NCI-H1930 (cell line): ENCODE data around the gene CARHSP1.
"Not testable (repeated sequence)": the region's sequence is repeated elsewhere in the genome, so short reads cannot be mapped to it uniquely, and the experiment has no call there.

Experiments used
- DNase-seq, 2 experiments: peaks; one replicate each; lab custom pipeline; 2025; lab: John Stamatoyannopoulos, UW

CARHSP1 gene

GRCh38 chr16:8854298-8854948 lies 14.4 kb downstream of the CARHSP1 start:
- DNase-seq: no peak

- DNase-seq: no peak
Measured at GRCh38 chr16:8853611-8854010, 15.2 kb downstream of the CARHSP1 start.

GRCh38 chr16:8853150-8853549 lies 15.7 kb downstream of the CARHSP1 start:
- DNase-seq: no peak

GRCh38 chr16:8852534-8852933 lies 16.3 kb downstream of the CARHSP1 start:
- no peak for DNase-seq

- DNase-seq: no peak
Measured at GRCh38 chr16:8851761-8852403, 16.9 kb downstream of the CARHSP1 start.

- no peak for DNase-seq
Measured at GRCh38 chr16:8850279-8850885, 18.4 kb downstream of the CARHSP1 start.

- no peak for DNase-seq
Measured at GRCh38 chr16:8849411-8850011, 19.3 kb downstream of the CARHSP1 start.

GRCh38 chr16:8848939-8849391 lies 19.8 kb downstream of the CARHSP1 start:
- DNase-seq: no peak

GRCh38 chr16:8848231-8848938 lies 20.4 kb downstream of the CARHSP1 start:
- no peak for DNase-seq

- DNase-seq: no peak
Measured at GRCh38 chr16:8847623-8848022, 21.2 kb downstream of the CARHSP1 start.

- no peak for DNase-seq
Measured at GRCh38 chr16:8847145-8847544, 21.7 kb downstream of the CARHSP1 start.

GRCh38 chr16:8846401-8846932 lies 22.3 kb downstream of the CARHSP1 start:
- DNase-seq: no peak

- DNase-seq: no peak
Measured at GRCh38 chr16:8845699-8846298, 23.0 kb downstream of the CARHSP1 start.

GRCh38 chr16:8843296-8843695 lies 25.5 kb downstream of the CARHSP1 start:
- not testable (repeated sequence) for DNase-seq

GRCh38 chr16:8842016-8842415 lies 26.8 kb downstream of the CARHSP1 start:
- DNase-seq: not testable (repeated sequence)

GRCh38 chr16:8837594-8837993 lies 31.2 kb downstream of the CARHSP1 start:
- DNase-seq: not testable (repeated sequence)

GRCh38 chr16:8836797-8837196 lies 32.0 kb downstream of the CARHSP1 start:
- not testable (repeated sequence) for DNase-seq

- no peak for DNase-seq
Measured at GRCh38 chr16:8832717-8833105, 36.1 kb downstream of the CARHSP1 start.

GRCh38 chr16:8831871-8832716 lies 36.7 kb downstream of the CARHSP1 start:
- no peak for DNase-seq

GRCh38 chr16:8831450-8831849 lies 37.4 kb downstream of the CARHSP1 start:
- DNase-seq: no peak
